HG03521 (cell line): ENCODE measurements around the gene TLE3.

Experiments
- ATAC-seq: cut with Tn5 transposase; IDR thresholded peaks from one replicate; pipeline ENCODE4 v1.9.1; 2021; ENCODE audit warnings: mild to moderate bottlenecking, moderate library complexity; ENCODE audit not compliant: unreplicated experiment

TLE3 gene

DNA sequence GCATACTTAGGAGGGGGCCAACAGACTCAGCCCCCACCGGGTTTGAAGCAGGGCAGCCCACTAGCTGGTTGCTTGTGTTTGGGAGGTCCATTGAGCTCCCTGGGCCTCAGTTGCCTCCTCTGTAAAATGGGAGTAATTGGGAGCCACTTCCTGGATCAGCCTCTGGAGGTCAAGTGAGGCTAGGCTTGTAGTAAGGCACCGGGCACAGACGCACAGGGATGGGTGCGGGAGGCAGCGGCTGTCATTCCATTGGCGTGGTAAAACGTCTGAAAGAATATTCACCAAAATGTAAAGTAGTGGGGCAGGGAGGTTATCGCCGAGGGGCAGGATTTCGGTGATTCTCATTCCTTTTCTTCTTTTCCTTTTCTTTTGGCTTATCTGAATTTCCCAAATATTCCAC, 64.6 kb downstream of the TLE3 start:
- ATAC-seq: no peak

GRCh38 chr15:70032509-70032908, 65.2 kb downstream of the TLE3 start:
- ATAC-seq: no peak

- ATAC-seq: no peak
These were observed 66.0 kb downstream of the TLE3 start for GRCh38 chr15:70031713-70032112.

GRCh38 chr15:70031261-70031660, 66.5 kb downstream of the TLE3 start:
- ATAC-seq: no peak

DNA sequence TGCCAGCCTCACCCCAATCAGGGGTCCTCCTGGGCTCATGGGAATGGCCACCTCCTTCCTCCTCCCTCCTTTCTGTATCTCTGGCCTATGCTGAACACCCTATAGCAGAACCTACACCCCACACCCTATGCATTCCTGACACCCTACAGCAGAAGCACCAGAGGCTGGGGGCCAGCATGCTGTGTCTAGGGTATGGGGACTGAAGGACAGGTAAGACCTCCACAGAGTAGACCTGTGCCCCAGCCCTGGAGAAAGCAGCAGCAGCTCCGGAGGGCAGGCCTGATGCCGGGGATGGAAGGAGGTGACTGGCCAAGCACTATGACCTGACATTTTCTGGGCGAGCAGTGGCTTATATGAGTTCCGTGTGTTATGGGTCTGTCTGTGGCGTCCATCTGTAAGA, 66.9 kb downstream of the TLE3 start:
- ATAC-seq: no peak

- ATAC-seq: no peak
These were observed 68.4 kb downstream of the TLE3 start for GRCh38 chr15:70029297-70029701.

GRCh38 chr15:70027518-70027917, 70.2 kb downstream of the TLE3 start:
- ATAC-seq: no peak

DNA sequence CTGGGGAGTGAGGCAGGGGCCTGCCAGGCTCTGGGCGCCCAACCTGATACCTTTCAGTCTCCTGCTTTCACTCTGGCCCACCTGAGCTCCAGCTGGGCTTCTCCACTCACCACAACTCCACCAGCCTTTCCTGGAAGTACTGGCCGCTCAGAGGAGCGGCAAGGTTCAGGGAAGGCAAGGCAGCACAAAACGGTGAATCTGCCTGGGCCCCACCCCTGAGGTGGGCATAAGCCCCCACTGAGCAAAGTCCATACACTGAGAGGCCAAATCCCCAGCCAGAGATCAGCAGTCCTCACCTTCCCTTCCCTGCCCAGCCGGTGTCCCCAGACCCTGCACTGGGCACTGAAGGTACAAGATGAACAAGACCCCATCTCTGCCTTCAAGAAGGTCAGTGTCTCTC, 70.7 kb downstream of the TLE3 start:
- no peak for ATAC-seq

DNA sequence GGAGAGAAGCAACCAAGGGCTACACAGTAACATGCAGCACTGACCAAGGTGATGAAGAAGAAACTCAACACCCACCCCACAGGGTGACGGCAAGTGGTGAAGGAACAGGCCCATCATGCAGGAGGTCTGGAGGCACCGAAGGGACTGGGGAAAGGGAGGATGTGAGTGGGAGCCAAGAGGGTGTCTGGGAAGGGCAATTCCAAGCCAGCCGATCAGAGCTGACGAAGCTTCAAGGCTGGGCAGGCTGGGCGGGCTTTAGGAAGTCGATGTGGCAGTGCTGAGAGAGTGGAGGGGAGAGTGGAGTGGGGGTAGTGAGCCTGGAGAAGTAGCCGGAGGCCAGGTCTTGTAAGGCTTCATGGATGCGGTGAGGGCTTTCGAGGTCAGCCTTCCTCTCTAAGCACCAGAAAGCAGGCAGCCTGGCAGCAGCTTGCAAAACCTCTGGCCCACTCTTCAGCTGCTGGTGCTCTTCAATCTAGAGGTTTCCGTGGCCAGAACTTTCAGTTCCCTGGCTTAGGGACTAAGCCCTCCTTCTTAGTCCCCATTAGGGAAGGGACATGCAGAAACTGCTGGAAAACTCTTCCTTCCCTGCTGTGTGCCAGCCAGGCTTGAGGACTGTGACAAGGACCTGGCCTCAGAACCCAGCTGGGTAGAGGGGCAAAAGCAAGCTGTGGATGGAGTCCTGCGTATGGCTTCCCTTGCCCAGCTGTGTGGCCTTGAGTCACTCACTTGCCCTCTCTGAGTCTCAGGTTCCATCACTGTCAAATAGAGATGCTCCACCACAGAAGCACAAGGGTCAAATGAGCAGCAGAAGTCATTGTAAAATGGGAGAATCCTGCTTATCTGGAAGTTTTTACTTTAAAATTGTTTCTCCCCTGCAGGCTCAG, 72.1 kb downstream of the TLE3 start:
- no peak for ATAC-seq

GRCh38 chr15:70024521-70024920, 73.2 kb downstream of the TLE3 start:
- no peak for ATAC-seq

- ATAC-seq: no peak
These were observed 73.8 kb downstream of the TLE3 start for GRCh38 chr15:70023769-70024491.

DNA sequence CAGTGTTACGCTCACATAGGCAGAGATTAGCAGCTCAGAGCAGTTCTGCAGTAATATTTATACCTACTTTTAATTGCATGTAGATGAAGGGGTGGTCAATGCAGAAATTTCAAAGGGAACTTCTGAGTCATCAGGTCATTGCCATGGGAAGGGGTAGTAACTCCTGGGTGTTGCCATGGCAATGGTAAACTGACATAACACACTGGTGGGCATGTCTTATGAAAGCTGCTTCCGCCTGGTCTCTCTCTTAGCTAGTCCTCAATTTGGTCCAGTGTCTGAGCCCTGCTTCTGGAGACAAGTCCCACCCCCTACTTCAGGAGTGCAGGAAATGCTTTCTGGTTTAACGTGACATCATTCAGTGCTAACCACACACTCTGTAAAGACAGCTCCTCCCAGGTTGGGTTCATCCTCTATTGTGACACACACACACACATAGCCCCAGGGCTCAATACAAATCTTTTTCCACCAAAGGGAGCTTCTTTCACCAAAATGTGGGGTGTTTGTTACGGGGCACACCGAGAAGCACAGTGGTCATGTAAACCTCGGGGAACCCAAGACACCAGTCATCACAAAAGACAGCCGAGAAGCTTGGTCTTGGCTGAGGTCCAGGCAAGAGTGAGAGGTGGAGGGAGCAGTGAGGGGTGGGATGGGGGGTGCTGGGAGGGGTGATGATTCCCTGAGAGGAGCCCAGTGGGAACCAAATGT, 74.5 kb downstream of the TLE3 start:
- peak; percentile 86 for ATAC-seq

- no peak for ATAC-seq
These were observed 77.5 kb downstream of the TLE3 start for GRCh38 chr15:70020229-70020628.

DNA sequence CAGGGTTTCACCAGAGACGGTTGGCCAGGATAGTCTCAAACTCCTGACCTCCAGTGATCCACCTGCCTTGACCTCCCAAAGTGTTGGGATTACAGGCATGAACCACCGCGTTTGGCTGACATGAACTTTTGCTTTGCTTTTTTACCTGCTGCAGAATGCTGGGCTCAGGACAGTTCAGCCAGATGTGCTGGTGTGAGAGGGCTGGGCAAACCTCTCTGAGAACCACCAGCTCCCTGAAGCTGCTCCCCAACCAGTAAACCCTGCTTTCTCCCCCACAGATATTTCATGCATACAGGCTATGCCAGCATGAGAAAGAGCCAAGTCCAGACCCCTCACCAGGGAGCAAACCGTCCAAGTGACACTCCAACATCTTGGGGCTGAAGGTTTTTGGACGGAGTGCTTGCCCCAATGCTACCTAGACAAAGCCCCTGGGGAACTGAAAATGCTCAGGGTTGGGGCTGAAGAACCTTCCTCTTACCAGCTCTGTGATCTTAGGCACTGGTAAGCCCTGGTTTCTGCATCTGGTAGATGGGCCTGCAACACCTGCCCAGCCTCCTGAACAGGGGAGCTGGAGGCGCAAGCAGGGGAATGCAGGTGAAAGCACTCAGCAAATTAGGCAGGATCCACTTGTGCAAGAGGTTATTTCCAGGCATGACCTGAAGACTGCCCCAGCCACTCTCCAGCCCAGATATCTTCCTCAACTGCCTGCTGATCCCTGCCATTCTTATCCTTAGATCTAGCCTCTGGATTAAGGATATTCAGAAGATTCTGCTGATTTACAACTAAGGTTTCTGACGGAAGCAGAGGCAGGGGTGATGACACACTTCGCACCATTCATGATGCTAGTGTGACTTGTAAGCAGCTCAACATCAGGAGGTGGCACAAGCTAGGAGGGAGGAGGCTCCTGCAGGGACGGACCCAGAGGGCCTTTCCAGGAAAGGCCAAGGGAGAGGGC, 78.8 kb downstream of the TLE3 start:
- ATAC-seq: no peak

DNA sequence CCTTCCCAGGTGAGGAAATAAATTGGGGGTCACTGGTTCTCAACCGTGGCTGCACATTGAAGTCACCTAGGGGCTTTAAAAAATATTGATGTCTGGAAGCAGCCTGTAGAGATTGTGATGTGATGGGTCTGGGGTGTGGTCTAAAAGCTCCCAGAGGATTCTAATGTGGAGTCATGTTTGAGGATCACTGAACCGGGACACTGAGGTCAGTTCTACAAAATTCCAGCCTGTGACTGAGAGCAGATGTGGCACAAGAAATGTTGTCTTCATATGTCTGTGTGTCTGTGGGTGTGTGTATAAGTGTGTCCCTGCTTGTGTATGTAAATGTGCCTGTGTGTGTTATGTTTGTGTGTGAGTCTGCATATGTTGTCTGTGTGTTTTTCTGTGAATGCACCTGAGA, 79.9 kb downstream of the TLE3 start:
- no peak for ATAC-seq

DNA sequence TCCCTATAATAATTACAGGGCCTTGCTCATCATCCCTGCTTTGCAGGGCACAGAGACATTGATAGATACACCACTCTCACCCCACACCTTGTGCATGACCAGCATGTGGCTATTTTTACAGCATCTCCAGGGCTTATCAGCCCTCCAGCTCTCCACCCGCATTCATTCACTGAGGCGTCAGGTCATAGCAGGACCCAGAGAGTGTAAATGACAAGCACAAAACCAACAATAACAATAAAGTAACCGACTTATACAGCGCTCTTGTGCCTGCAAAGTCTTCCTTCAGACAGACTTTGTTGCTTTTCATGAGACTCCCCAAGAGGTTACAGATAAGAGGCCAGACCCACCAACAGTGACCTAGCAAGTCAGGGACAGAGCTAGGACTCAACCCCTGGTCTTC, 80.7 kb downstream of the TLE3 start:
- ATAC-seq: no peak

GRCh38 chr15:70016511-70016994, 81.2 kb downstream of the TLE3 start:
- no peak for ATAC-seq

DNA sequence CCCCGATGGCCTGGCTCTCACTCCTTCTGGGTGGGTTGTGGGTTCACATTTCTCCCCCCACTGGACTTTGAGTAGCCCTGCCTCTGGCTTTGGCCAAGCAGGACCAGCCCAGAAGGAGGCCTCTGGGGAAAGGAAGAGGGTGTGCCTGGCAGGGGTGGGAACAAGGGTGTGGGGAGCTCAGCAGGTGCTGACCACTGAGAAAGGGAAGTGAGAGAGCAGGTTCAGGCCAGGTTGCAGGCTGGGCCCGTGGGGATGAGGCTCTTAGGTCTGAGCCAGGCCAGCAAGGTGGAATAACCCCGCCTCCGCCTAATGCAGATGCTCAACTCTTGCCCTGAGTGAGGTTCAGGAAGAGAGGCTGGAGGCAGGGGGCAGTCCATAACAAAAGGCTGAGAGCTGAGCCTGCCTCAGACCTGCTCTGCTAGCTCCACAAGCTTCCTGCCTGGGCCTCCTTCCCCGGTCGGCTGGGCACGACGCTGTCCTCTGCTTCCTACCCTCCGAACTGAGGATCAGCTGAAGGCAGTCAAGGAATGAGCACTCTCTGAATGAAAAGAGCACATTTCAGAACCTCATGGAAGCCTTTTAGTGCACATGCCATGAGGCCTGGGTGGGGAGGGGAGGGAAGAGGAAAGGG, 82.7 kb downstream of the TLE3 start:
- ATAC-seq: peak; percentile 82

DNA sequence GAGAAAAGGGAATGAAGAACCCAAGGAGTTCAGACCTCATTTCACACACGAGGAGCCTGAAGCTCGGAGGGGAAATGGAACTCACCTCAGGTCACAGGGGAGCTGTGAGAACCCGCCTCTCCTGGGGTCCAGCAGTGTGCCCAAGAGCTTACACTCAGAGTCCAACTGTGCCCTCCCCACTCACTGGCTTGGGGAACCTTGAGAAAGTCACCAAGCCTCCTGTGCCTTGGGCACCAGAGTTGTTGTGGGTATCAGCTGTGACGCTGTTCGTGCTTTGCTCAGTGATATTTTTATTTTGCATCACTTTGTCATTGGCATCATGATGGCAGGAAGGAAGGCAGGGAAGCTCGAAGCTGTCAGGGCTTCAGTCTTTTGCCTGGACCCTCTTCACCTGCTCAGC, 83.4 kb downstream of the TLE3 start:
- no peak for ATAC-seq
